Activated T-helper 9 cell treated with anti-CD3 and anti-CD28 coated beads, Interleukin-2, amount 50 U/mL, for 16 hours (primary cell): ENCODE results near the gene ARHGEF10L.
A peak's percentile ranks its signal among the peaks of the same experiment; 100 is the strongest.
"Not testable (repeated sequence)": the region's sequence is repeated elsewhere in the genome, so short reads cannot be mapped to it uniquely, and the experiment has no call there.

Experiments
- DNase-seq: peaks from one replicate; pipeline ENCODE4 v3.0.0-alpha.2; 2020; ENCODE audit warnings: low read depth

Gene ARHGEF10L, protein sequence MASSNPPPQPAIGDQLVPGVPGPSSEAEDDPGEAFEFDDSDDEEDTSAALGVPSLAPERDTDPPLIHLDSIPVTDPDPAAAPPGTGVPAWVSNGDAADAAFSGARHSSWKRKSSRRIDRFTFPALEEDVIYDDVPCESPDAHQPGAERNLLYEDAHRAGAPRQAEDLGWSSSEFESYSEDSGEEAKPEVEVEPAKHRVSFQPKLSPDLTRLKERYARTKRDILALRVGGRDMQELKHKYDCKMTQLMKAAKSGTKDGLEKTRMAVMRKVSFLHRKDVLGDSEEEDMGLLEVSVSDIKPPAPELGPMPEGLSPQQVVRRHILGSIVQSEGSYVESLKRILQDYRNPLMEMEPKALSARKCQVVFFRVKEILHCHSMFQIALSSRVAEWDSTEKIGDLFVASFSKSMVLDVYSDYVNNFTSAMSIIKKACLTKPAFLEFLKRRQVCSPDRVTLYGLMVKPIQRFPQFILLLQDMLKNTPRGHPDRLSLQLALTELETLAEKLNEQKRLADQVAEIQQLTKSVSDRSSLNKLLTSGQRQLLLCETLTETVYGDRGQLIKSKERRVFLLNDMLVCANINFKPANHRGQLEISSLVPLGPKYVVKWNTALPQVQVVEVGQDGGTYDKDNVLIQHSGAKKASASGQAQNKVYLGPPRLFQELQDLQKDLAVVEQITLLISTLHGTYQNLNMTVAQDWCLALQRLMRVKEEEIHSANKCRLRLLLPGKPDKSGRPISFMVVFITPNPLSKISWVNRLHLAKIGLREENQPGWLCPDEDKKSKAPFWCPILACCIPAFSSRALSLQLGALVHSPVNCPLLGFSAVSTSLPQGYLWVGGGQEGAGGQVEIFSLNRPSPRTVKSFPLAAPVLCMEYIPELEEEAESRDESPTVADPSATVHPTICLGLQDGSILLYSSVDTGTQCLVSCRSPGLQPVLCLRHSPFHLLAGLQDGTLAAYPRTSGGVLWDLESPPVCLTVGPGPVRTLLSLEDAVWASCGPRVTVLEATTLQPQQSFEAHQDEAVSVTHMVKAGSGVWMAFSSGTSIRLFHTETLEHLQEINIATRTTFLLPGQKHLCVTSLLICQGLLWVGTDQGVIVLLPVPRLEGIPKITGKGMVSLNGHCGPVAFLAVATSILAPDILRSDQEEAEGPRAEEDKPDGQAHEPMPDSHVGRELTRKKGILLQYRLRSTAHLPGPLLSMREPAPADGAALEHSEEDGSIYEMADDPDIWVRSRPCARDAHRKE (N-terminal part only)

GRCh38 chr1:17539477-17540254 lies at the start of gene ARHGEF10L:
Gene ARHGEF10L, plus strand, starts transcription at chr1:17539698. Its CDS starts 40,898 bp downstream, at chr1:17580596.
- DNase-seq, result no peak

DNA sequence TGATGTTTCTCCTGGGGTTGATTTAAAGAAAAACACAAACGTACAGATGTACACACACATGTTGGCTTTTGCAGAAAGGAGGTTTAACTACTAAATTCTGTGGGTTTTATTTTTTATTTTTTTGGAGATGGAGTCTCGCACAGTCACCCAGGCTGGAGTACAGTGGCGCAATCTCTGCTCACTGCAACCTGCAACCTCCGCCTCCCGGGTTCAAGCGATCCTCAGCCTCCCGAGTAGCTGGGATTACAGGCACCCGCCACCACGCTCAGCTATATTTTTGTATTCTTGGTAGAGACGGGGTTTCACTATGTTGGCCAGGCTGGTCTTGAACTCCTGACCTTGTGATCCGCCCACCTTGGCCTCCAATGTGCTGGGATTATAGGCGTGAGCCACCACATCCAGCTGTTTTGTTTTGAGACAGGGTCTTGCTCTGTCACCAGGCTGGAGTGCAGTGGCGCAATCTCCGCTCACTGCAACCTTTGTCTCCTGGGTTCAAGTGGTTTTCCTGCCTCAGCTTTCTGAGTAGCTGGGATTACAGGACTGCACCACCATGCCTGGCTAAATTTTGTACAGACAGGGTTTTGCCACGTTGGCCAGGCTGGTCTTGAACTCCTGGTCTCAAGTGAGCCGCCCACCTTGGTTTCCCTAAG lies 49.6 kb upstream of the ARHGEF10L start:
- DNase-seq, result not testable (repeated sequence)

DNA sequence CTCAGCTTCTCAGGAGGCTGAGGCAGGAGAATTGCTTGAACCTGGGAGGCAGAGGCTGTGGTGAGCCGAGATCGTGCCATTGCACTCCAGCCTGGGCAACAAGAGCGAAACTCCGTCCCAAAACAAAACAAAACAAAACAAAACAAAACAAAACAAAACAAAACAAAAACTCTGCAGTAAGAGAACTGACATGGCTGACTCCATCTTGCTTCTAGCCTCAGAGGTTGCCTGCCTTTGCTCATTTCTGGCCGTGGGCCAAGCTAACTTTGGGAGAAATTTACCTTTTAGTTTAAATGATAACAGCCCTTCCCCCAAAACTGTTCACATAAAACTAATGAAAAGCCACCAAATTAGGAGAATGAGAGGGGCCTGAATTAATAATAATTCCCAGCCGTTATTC lies 48.8 kb upstream of the ARHGEF10L start:
- not testable (repeated sequence) for DNase-seq

- DNase-seq, result peak; percentile 36
Measured at GRCh38 chr1:17494114-17494729, 45.3 kb upstream of the ARHGEF10L start.

- DNase-seq, result no peak
Measured at GRCh38 chr1:17496419-17496818, 43.1 kb upstream of the ARHGEF10L start.

GRCh38 chr1:17498214-17498613 lies 41.3 kb upstream of the ARHGEF10L start:
- DNase-seq, result no peak

DNA sequence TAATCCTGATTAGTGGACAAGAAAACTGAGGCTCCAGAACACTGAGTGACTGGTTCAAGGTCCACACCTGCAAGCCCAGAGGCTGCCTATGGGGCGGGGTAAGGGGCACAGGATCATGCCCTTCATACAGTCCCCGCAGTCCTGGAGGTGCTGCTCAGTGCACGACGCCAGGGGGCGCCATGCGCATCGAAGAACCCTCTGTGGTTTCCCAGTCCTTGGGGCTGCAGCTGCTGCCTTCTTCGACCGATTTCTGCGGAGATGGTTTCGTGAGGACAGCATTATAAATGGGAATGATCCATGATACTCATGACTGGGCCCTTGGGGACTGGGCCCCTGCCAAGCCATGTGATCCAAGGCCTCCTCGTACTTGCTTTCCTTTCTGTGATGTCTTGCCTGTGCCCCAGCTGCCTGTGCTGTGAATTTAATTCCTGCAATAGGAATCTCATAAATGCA lies 37.1 kb upstream of the ARHGEF10L start:
- peak; percentile 5 for DNase-seq

GRCh38 chr1:17503146-17503545 lies 36.4 kb upstream of the ARHGEF10L start:
- DNase-seq, result no peak

GRCh38 chr1:17507200-17507599 lies 32.3 kb upstream of the ARHGEF10L start:
- DNase-seq, result not testable (repeated sequence)

DNA sequence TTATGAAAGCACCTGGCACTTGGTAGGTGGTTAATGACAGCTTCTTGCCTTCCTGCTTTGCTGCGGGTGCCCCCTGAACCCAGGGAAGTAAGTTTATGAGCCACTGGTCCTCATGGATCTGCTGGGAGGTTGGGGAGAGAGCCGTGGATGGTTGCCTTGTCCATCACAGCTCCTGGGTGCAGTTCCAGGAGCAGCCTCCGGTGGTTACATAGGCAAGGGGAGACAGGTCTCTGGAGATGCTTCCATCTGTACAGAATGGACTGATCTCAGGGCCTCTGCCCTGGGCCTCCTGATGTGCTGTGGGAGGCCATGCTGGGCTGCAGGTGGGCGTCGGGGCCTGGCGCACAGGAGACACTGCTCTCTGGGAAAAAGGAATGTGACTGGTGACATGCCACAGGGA lies 31.6 kb upstream of the ARHGEF10L start:
- no peak for DNase-seq

DNA sequence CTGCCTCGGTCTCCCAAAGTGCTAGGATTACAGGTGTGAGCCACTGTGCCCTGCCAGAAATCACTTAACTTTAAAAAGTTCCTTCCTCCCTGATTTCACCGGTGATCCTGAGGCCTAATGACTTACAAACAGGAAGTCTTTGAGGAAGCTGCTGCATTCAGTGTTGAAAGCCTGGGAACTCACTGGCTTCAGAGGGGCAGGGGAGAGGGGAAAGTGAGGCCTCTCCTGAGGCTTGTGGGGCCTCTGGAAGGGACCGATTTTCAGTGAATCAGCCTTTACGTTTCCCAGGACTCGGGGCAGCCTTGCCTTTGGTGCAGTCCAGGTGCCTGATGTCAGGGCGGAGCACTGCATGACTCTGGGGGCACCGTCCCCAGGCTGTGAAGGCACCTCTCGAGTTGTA lies 30.1 kb upstream of the ARHGEF10L start:
- DNase-seq, result no peak

DNA sequence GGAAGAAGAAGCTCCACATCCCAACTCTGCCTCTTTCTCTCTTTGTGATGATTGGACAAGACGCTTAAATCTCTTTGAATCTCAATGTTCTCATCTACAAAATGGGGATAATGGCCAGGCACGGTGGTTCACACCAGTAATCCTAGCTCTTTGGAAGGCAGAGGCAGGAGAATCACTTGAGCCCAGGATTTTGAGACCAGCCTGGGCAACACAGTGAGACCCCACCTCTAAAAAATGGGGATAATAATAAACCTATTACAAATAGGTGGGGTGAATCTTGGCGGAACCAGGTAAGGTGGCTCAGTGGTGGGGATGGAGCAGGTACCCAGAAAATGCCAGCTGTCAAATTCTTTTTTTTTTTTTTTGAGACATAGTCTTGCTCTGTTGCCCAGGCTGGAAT lies 29.4 kb upstream of the ARHGEF10L start:
- no peak for DNase-seq

DNA sequence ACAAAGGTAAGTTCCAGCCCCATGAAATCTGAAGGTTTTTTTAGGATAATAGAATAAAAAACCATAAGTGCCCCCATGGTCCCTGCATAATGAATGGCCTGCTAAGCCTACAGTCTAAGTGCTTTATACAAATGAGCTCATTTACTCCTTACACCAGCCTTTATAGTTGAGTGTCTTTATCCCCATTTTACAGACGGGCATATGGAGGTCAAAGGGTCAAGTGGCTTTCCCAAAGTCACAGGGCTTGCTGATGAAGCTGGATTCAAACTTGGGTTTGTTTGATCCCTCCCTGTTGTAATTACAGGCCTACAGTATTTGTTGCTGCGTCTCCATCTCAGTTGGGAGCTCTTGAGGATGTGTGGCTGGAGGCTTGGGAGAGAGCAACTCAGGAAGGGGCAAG lies 28.3 kb upstream of the ARHGEF10L start:
- no peak for DNase-seq

- DNase-seq, result no peak
Measured at GRCh38 chr1:17513131-17513530, 26.4 kb upstream of the ARHGEF10L start.

- no peak for DNase-seq
Measured at GRCh38 chr1:17514776-17515175, 24.7 kb upstream of the ARHGEF10L start.

- DNase-seq, result no peak
Measured at GRCh38 chr1:17515902-17516301, 23.6 kb upstream of the ARHGEF10L start.

- no peak for DNase-seq
Measured at GRCh38 chr1:17516303-17517214, 22.9 kb upstream of the ARHGEF10L start.

- no peak for DNase-seq
Measured at GRCh38 chr1:17520041-17520440, 19.5 kb upstream of the ARHGEF10L start.
